HEK293 (cell line): Measurements from ENCODE around the gene PRKG1.

Source experiments
- BCL11A ChIP-seq: fragments of 450-650 bp; formaldehyde crosslinking; IDR thresholded peaks from 2 replicates; pipeline ENCODE4 v1.5.1; 2016; ENCODE audit warnings: low read depth, missing biosample characterization, missing genetic modification characterization
- CTCF ChIP-seq: fragments of 450-650 bp; formaldehyde crosslinking; IDR thresholded peaks from 2 replicates; pipeline ENCODE4 v1.5.1; 2016; ENCODE audit warnings: missing biosample characterization, missing genetic modification characterization
- ZNF692 ChIP-seq: fragments of 450-650 bp; formaldehyde crosslinking; IDR thresholded peaks from 2 replicates; pipeline ENCODE4 v1.5.1; 2016; ENCODE audit warnings: missing biosample characterization, missing genetic modification characterization

- TF ChIP-seq CTCF = no peak
- TF ChIP-seq ZNF692 (tag by site-specific recombination) = no peak
- TF ChIP-seq BCL11A (tag by site-specific recombination) = no peak
Observed at GRCh38 chr10:51910189-51910588, 835.9 kb downstream of the PRKG1 start.
